ENCODE results near the gene MRPL54.

The MRPL54 gene

GRCh38 chr19:3730457-3730958 lies 32.0 kb upstream of the MRPL54 start:
- TF ChIP-seq L3MBTL2 (conservative IDR thresholded peaks at IDR 0.05) (no peak), BHLHE40 (IDR thresholded peaks at IDR 0.05; ENCODE audit: borderline replicate concordance) (no peak), PKNOX1 (IDR thresholded peaks at IDR 0.05) (no peak), LEF1 (IDR thresholded peaks at IDR 0.05; ENCODE audit: borderline replicate concordance) (no peak), ELF4 (IDR thresholded peaks at IDR 0.05) (no peak), FOXK2 (IDR thresholded peaks at IDR 0.05) (no peak), TARDBP (IDR thresholded peaks at IDR 0.05) (no peak), SUZ12 (IDR thresholded peaks at IDR 0.05) (no peak), NFRKB (IDR thresholded peaks at IDR 0.05) (no peak), CTBP1 (IDR thresholded peaks at IDR 0.05; ENCODE audit: borderline replicate concordance) (no peak), HDGF (IDR thresholded peaks at IDR 0.05; ENCODE audit: borderline replicate concordance) (no peak), FOXM1 (IDR thresholded peaks at IDR 0.05; ENCODE audit: borderline replicate concordance) (no peak), SP1 (IDR thresholded peaks at IDR 0.05) (no peak), ZNF384 (IDR thresholded peaks at IDR 0.05) (no peak), FOXA1 (IDR thresholded peaks at IDR 0.05) (no peak), ARNT (IDR thresholded peaks at IDR 0.05) (no peak)
- DNase-seq (ENCODE audit: extremely low spot score): no peak
- POLR2A ChIA-PET: interaction anchor here (1.3 kb wide), 1 partner anchor 32 kb away, joined by 4 read pairs; the partner anchor contains the start of gene MRPL54
- CTCF ChIA-PET: no interaction called here

GRCh38 chr19:3732108-3732507 lies 30.4 kb upstream of the MRPL54 start:
- CTCF ChIA-PET: no interaction called here
- TF ChIP-seq LEF1 (IDR thresholded peaks at IDR 0.05; ENCODE audit: borderline replicate concordance) (no peak), ZNF384 (IDR thresholded peaks at IDR 0.05) (no peak), ARNT (IDR thresholded peaks at IDR 0.05) (no peak), FOXA1 (IDR thresholded peaks at IDR 0.05) (no peak), ELF4 (IDR thresholded peaks at IDR 0.05) (no peak)
- no peak for DNase-seq (ENCODE audit: extremely low spot score)
- POLR2A ChIA-PET: no interaction called here

GRCh38 chr19:3733549-3734309 lies 28.8 kb upstream of the MRPL54 start:
- no peak for DNase-seq (ENCODE audit: extremely low spot score)
- TF ChIP-seq HDGF (IDR thresholded peaks at IDR 0.05; ENCODE audit: borderline replicate concordance) (no peak), SP1 (IDR thresholded peaks at IDR 0.05) (no peak), BHLHE40 (IDR thresholded peaks at IDR 0.05; ENCODE audit: borderline replicate concordance) (no peak), CTBP1 (IDR thresholded peaks at IDR 0.05; ENCODE audit: borderline replicate concordance) (no peak), ZNF384 (IDR thresholded peaks at IDR 0.05) (no peak), LEF1 (IDR thresholded peaks at IDR 0.05; ENCODE audit: borderline replicate concordance) (no peak), FOXA1 (IDR thresholded peaks at IDR 0.05) (no peak), ARNT (IDR thresholded peaks at IDR 0.05) (no peak), L3MBTL2 (conservative IDR thresholded peaks at IDR 0.05) (no peak), ELF4 (IDR thresholded peaks at IDR 0.05) (no peak), FOXK2 (IDR thresholded peaks at IDR 0.05) (no peak), SUZ12 (IDR thresholded peaks at IDR 0.05) (no peak), FOXM1 (IDR thresholded peaks at IDR 0.05; ENCODE audit: borderline replicate concordance) (no peak), PKNOX1 (IDR thresholded peaks at IDR 0.05) (no peak), TARDBP (IDR thresholded peaks at IDR 0.05) (no peak), NFRKB (IDR thresholded peaks at IDR 0.05) (no peak)
- ChIA-PET CTCF (no interaction called here), POLR2A (interaction anchor here (1.6 kb wide), 1 partner anchor 29 kb away, joined by 5 read pairs; the partner anchor contains the start of gene MRPL54)

- ChIA-PET CTCF (no interaction called here), POLR2A (interaction anchor here (1.6 kb wide), 1 partner anchor 28 kb away, joined by 5 read pairs; the partner anchor contains the start of gene MRPL54)
- no peak for TF ChIP-seq FOXA1 (IDR thresholded peaks at IDR 0.05)
- TF ChIP-seq BHLHE40 (IDR thresholded peaks at IDR 0.05; ENCODE audit: borderline replicate concordance): no peak
- TF ChIP-seq ARNT (IDR thresholded peaks at IDR 0.05): no peak
- no peak for TF ChIP-seq ELF4 (IDR thresholded peaks at IDR 0.05)
- no peak for TF ChIP-seq LEF1 (IDR thresholded peaks at IDR 0.05; ENCODE audit: borderline replicate concordance)
- no peak for DNase-seq (ENCODE audit: extremely low spot score)
Measured at GRCh38 chr19:3734310-3734600, 28.2 kb upstream of the MRPL54 start.

GRCh38 chr19:3736106-3736724 lies 26.3 kb upstream of the MRPL54 start:
- DNase-seq (ENCODE audit: extremely low spot score): no peak
- TF ChIP-seq FOXA1 (IDR thresholded peaks at IDR 0.05) (no peak), CTBP1 (IDR thresholded peaks at IDR 0.05; ENCODE audit: borderline replicate concordance) (no peak), SP1 (IDR thresholded peaks at IDR 0.05) (no peak), SUZ12 (IDR thresholded peaks at IDR 0.05) (no peak), FOXK2 (IDR thresholded peaks at IDR 0.05) (no peak), TARDBP (IDR thresholded peaks at IDR 0.05) (no peak), PKNOX1 (IDR thresholded peaks at IDR 0.05) (no peak), NFRKB (IDR thresholded peaks at IDR 0.05) (no peak), ARNT (IDR thresholded peaks at IDR 0.05) (no peak), HDGF (IDR thresholded peaks at IDR 0.05; ENCODE audit: borderline replicate concordance) (no peak), L3MBTL2 (conservative IDR thresholded peaks at IDR 0.05) (no peak), BHLHE40 (IDR thresholded peaks at IDR 0.05; ENCODE audit: borderline replicate concordance) (no peak), ELF4 (IDR thresholded peaks at IDR 0.05) (no peak), FOXM1 (IDR thresholded peaks at IDR 0.05; ENCODE audit: borderline replicate concordance) (no peak), ZNF384 (IDR thresholded peaks at IDR 0.05) (no peak)
- ChIA-PET POLR2A (no interaction called here), CTCF (no interaction called here)
